Stimulated activated effector memory CD8-positive, alpha-beta T cell treated with anti-CD3 and anti-CD28 coated beads, Interleukin-12 subunit alpha, Interleukin-12 subunit beta, amount 100 ng/mL, for 72 hours (primary cell): Measurements from ENCODE around the gene PLEKHA6.

Experiments used
- ATAC-seq: fragments of 150-1000 bp; cut with Tn5 transposase; 2 replicates; pipeline ENCODE4 v1.10.0; 2021
- DNase-seq, 2 donors: peaks; one replicate each; pipeline ENCODE4 v3.0.0; 2021 to 2022; ENCODE audit warnings: low spot score in 2 of 2
- H3K27ac Mint-ChIP-seq: one replicate; pipeline ENCODE4 v1.8.0; 2022; ENCODE audit warnings: mild to moderate bottlenecking, mixed read lengths
- H3K36me3 Mint-ChIP-seq: one replicate; pipeline ENCODE4 v1.8.0; 2022; ENCODE audit warnings: mild to moderate bottlenecking, mixed read lengths
- H3K4me1 Mint-ChIP-seq: one replicate; pipeline ENCODE4 v1.8.0; 2022; ENCODE audit warnings: mixed read lengths
- H3K4me3 Mint-ChIP-seq: one replicate; pipeline ENCODE4 v1.8.0; 2022; ENCODE audit warnings: mild to moderate bottlenecking, mixed read lengths
- H3K9me3 Mint-ChIP-seq: one replicate; pipeline ENCODE4 v1.8.0; 2022; ENCODE audit warnings: mixed read lengths

PLEKHA6 gene

GRCh38 chr1:204174958-204175357 is 184.8 kb downstream of the PLEKHA6 start:
- no peaks in the 10 kb centered on the region for H3K36me3 Mint-ChIP-seq
- H3K4me1 Mint-ChIP-seq, result no peaks in the 10 kb centered on the region
- peaks cover 4% of the 10 kb centered on the region for H3K9me3 Mint-ChIP-seq
- no peak for ATAC-seq
- no peak for DNase-seq
- no peak overlapping the region for H3K4me3 Mint-ChIP-seq
- H3K27ac Mint-ChIP-seq, result no peak overlapping the region

GRCh38 chr1:204172404-204173029 is 187.2 kb downstream of the PLEKHA6 start:
- Mint-ChIP-seq H3K9me3 (peaks cover 4% of the 10 kb centered on the region), H3K27ac (no peak overlapping the region)
- ATAC-seq, result no peak

GRCh38 chr1:204171751-204172178 is 188.0 kb downstream of the PLEKHA6 start:
- no peak for ATAC-seq
- H3K27ac Mint-ChIP-seq, result no peak overlapping the region
- DNase-seq, result no peak
- H3K4me3 Mint-ChIP-seq, result no peak overlapping the region
- H3K4me1 Mint-ChIP-seq, result no peaks in the 10 kb centered on the region
- peaks cover 7% of the 10 kb centered on the region for H3K9me3 Mint-ChIP-seq
- H3K36me3 Mint-ChIP-seq, result no peaks in the 10 kb centered on the region

More at GRCh38 chr1:204172404-204173029, 187.2 kb downstream of the PLEKHA6 start:
- H3K4me3 Mint-ChIP-seq, result no peak overlapping the region
- no peaks in the 10 kb centered on the region for H3K4me1 Mint-ChIP-seq
- no peaks in the 10 kb centered on the region for H3K36me3 Mint-ChIP-seq
- DNase-seq, result no peak

- Mint-ChIP-seq H3K4me3 (no peak overlapping the region), H3K4me1 (no peaks in the 10 kb centered on the region), H3K9me3 (peaks cover 7% of the 10 kb centered on the region), H3K27ac (no peak overlapping the region), H3K36me3 (no peaks in the 10 kb centered on the region)
- ATAC-seq (no peak), DNase-seq (no peak)
These were observed 189.1 kb downstream of the PLEKHA6 start for GRCh38 chr1:204170494-204171155.

- ATAC-seq (no peak), DNase-seq (no peak)
- no peak overlapping the region for H3K4me3 Mint-ChIP-seq
- H3K4me1 Mint-ChIP-seq, result no peaks in the 10 kb centered on the region
- no peaks in the 10 kb centered on the region for H3K36me3 Mint-ChIP-seq
- H3K27ac Mint-ChIP-seq, result no peak overlapping the region
- H3K9me3 Mint-ChIP-seq, result peaks cover 7% of the 10 kb centered on the region
These were observed 189.9 kb downstream of the PLEKHA6 start for GRCh38 chr1:204169858-204170257.
